Activated CD8-positive, alpha-beta memory T cell treated with anti-CD3 and anti-CD28 coated beads, Interleukin-2, amount 50 U/mL, for 1 hour (primary cell): Measurements from ENCODE around the gene RSRC2.
"Not testable (repeated sequence)": the region's sequence is repeated elsewhere in the genome, so short reads cannot be mapped to it uniquely, and the experiment has no call there.

Experiments
- DNase-seq: peaks from one replicate; pipeline ENCODE4 v3.0.0-alpha.2; 2020; ENCODE audit errors: extremely low read depth

Gene RSRC2

GRCh38 chr12:122518908-122519307, 7.8 kb downstream of the RSRC2 start:
- no peak for DNase-seq

- DNase-seq, result no peak
Measured at GRCh38 chr12:122517877-122518276, 8.9 kb downstream of the RSRC2 start.

GRCh38 chr12:122516544-122517361, 10.0 kb downstream of the RSRC2 start:
- DNase-seq, result no peak

- DNase-seq, result no peak
Measured at GRCh38 chr12:122515275-122515674, 11.5 kb downstream of the RSRC2 start.

GRCh38 chr12:122513660-122514059, 13.1 kb downstream of the RSRC2 start:
- DNase-seq, result no peak

- DNase-seq, result not testable (repeated sequence)
Measured at GRCh38 chr12:122513028-122513427, 13.7 kb downstream of the RSRC2 start.

GRCh38 chr12:122508163-122508562, 18.6 kb downstream of the RSRC2 start:
- DNase-seq, result no peak

GRCh38 chr12:122506393-122506938, 20.3 kb downstream of the RSRC2 start:
- no peak for DNase-seq

- DNase-seq, result no peak
Measured at GRCh38 chr12:122505419-122506051, 21.2 kb downstream of the RSRC2 start.

- no peak for DNase-seq
Measured at GRCh38 chr12:122503783-122504590, 22.7 kb downstream of the RSRC2 start.

GRCh38 chr12:122503147-122503751, 23.5 kb downstream of the RSRC2 start:
- DNase-seq, result no peak

- DNase-seq, result no peak
Measured at GRCh38 chr12:122501489-122501989, 25.2 kb downstream of the RSRC2 start.

- peak; percentile 89 for DNase-seq
Measured at GRCh38 chr12:122500685-122501488, 25.8 kb downstream of the RSRC2 start, which contains the start of gene ZCCHC8. Gene ZCCHC8, minus strand, starts transcription at chr12:122500932. Its CDS starts 92 bp downstream, at chr12:122500840.

- DNase-seq, result no peak
Measured at GRCh38 chr12:122499991-122500684, 26.6 kb downstream of the RSRC2 start.

- DNase-seq, result no peak
Measured at GRCh38 chr12:122495258-122495657, 31.5 kb downstream of the RSRC2 start.

GRCh38 chr12:122493222-122493621, 33.5 kb downstream of the RSRC2 start:
- not testable (repeated sequence) for DNase-seq

GRCh38 chr12:122491991-122492390, 34.7 kb downstream of the RSRC2 start:
- no peak for DNase-seq

- no peak for DNase-seq
Measured at GRCh38 chr12:122489038-122489437, 37.7 kb downstream of the RSRC2 start.

GRCh38 chr12:122487807-122488206, 38.9 kb downstream of the RSRC2 start:
- DNase-seq, result not testable (repeated sequence)
